ENCODE measurements around the gene KCNE4. TPM values are rescaled to one million over a fixed set of nuclear protein-coding genes. Genes with fewer than 3 reads are reported as not detected.

The KCNE4 gene
- total RNA-seq, 1 experiment from 2014 or later = not detected

DNA sequence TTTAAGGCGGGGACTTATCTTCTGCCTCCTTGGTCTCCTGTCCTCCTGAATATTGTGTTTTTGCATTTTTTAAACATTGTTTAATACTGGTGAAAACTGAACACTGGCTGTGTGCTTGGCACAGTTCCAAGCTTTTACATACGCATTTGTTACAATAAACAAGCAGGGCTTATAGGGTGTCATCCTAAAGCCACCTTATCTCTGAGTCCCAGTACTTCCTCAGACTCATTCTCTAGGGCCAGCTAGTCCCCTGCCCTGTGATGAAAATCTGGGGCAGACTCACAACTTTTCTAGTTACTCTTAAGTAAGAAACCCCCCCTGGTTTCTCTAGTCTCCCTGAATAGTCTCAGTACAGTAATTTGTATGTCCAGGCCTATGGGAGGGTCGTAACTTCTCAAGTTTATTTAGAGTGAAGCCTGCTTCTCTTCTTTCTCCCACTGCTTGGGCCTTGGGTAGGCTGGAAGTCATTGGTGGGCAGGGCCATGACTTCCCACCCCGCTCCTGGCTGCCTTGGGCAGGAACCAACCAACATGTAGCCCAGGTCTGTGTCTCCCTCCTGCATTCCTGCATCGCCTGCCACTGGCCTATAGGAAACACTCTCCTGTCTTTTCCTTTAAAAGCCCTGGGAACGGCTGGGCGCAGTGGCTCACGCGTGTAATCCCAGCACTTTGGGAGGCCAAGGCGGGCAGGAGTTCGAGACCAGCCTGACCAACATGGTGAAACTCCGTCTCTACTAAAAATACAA lies 7.7 kb upstream of the KCNE4 start:
- H3K27me3 Mint-ChIP-seq (ENCODE audit: unreplicated experiment) = no peaks in the 10 kb centered on the region
- H3K4me1 Mint-ChIP-seq (ENCODE audit: low read depth, unreplicated experiment) = peaks cover 39% of the 10 kb centered on the region
- CTCF ChIA-PET = no interaction called here
- no peak overlapping the region for H3K27ac Mint-ChIP-seq (ENCODE audit: unreplicated experiment)
- peaks cover 2% of the 10 kb centered on the region for H3K9me3 Mint-ChIP-seq (ENCODE audit: low read depth, unreplicated experiment)
- DNase-seq = no peak
- intact Hi-C loops (cut with micrococcal nuclease; ENCODE audit: unreplicated experiment) = loop anchor here (5.0 kb wide), 1 partner anchor 67 kb away; no protein-coding TSS in a partner anchor
- TF ChIP-seq, protein P1, sequence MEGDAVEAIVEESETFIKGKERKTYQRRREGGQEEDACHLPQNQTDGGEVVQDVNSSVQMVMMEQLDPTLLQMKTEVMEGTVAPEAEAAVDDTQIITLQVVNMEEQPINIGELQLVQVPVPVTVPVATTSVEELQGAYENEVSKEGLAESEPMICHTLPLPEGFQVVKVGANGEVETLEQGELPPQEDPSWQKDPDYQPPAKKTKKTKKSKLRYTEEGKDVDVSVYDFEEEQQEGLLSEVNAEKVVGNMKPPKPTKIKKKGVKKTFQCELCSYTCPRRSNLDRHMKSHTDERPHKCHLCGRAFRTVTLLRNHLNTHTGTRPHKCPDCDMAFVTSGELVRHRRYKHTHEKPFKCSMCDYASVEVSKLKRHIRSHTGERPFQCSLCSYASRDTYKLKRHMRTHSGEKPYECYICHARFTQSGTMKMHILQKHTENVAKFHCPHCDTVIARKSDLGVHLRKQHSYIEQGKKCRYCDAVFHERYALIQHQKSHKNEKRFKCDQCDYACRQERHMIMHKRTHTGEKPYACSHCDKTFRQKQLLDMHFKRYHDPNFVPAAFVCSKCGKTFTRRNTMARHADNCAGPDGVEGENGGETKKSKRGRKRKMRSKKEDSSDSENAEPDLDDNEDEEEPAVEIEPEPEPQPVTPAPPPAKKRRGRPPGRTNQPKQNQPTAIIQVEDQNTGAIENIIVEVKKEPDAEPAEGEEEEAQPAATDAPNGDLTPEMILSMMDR (IDR thresholded peaks at IDR 0.05; ENCODE audit: unreplicated experiment) = no peak
- no peaks in the 10 kb centered on the region for H3K36me3 Mint-ChIP-seq (ENCODE audit: insufficient read depth, unreplicated experiment)
- no peak overlapping the region for H3K4me3 Mint-ChIP-seq (ENCODE audit: low read depth, unreplicated experiment)
- BruUV-seq (replicated peaks) = no TSS peak

DNA sequence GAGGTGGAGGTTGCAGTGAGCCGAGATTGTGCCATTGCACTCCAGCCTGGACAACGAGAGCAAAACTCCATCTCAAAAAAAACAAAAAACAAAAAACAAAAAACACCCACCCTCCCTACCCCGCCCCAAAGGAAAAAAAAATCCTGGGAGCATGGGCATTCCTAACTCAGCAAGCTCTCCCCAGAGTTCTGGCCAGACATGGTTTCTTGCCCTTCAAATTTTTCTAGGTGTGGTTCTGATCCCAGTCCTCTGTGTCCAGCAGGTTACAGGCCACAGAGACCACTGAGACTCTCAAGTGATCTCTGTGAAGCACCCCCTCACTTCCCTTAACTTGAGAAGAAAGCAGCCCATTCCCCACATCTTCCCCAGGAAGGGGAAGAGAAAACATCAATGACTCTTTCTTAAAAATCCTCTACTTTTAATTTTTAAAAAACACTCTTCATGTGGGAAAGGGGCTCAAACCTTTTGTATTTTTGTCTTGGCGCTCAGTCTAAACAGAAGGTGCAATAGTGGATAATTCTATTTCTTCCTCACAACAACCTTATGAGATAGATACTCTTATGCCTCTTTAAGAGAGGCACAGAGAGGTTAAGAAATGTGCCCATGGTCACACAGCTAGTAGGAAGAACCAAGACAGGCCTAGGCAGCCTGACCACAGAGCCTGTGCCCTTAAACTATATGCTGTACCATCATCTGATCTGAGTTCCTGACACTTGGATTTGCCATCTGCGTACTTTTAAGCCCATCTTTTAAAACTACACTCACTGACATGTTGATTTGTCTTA lies 6.9 kb upstream of the KCNE4 start:
- Mint-ChIP-seq H3K9me3 (ENCODE audit: low read depth, unreplicated experiment) (peaks cover 2% of the 10 kb centered on the region), H3K27me3 (ENCODE audit: unreplicated experiment) (no peaks in the 10 kb centered on the region), H3K36me3 (ENCODE audit: insufficient read depth, unreplicated experiment) (no peaks in the 10 kb centered on the region), H3K4me1 (ENCODE audit: low read depth, unreplicated experiment) (peaks cover 39% of the 10 kb centered on the region), H3K4me3 (ENCODE audit: low read depth, unreplicated experiment) (no peak overlapping the region), H3K27ac (ENCODE audit: unreplicated experiment) (no peak overlapping the region)
- TF ChIP-seq, protein P1 (IDR thresholded peaks at IDR 0.05; ENCODE audit: unreplicated experiment) = no peak
- intact Hi-C loops (cut with micrococcal nuclease; ENCODE audit: unreplicated experiment) = loop anchor here (5.0 kb wide), 1 partner anchor 68 kb away; no protein-coding TSS in a partner anchor
- CTCF ChIA-PET = no interaction called here
- DNase-seq = no peak
- BruUV-seq (replicated peaks) = no TSS peak

DNA sequence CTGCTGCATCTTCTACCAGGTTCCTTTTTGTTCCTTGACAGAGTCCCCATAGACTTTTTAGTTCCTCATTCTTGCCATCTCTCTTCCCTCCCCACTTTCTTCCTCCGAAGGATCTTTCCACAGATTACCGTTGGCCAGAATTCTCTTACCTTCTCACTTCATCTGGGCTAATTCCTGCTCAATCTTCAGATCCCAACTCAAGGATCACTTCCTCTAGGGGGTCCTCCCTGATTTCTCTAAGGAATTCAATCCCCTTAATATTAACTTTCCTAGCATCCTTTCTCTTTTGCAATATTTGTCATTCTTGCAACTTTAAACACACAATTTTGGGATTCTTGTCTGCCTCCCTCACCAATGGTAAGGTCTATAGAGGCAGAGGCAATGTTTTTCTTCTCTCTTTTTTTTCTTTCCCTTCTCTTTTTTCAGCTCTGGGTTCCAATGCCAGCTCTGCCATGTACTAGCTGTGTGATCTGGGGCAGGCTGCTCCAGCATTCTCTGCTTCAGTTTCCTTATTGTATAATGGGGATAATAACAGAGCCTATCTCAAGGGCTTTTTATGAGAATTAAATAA lies 5.4 kb upstream of the KCNE4 start:
- Mint-ChIP-seq H3K4me1 (ENCODE audit: low read depth, unreplicated experiment) (peaks cover 28% of the 10 kb centered on the region), H3K36me3 (ENCODE audit: insufficient read depth, unreplicated experiment) (no peaks in the 10 kb centered on the region), H3K27ac (ENCODE audit: unreplicated experiment) (no peak overlapping the region), H3K4me3 (ENCODE audit: low read depth, unreplicated experiment) (no peak overlapping the region), H3K27me3 (ENCODE audit: unreplicated experiment) (peaks cover 3% of the 10 kb centered on the region), H3K9me3 (ENCODE audit: low read depth, unreplicated experiment) (no peaks in the 10 kb centered on the region)
- TF ChIP-seq, protein P1 (IDR thresholded peaks at IDR 0.05; ENCODE audit: unreplicated experiment) = no peak
- DNase-seq = no peak
- no TSS peak for BruUV-seq (replicated peaks)
- CTCF ChIA-PET = no interaction called here
- intact Hi-C loops (cut with micrococcal nuclease; ENCODE audit: unreplicated experiment) = no loop called here

DNA sequence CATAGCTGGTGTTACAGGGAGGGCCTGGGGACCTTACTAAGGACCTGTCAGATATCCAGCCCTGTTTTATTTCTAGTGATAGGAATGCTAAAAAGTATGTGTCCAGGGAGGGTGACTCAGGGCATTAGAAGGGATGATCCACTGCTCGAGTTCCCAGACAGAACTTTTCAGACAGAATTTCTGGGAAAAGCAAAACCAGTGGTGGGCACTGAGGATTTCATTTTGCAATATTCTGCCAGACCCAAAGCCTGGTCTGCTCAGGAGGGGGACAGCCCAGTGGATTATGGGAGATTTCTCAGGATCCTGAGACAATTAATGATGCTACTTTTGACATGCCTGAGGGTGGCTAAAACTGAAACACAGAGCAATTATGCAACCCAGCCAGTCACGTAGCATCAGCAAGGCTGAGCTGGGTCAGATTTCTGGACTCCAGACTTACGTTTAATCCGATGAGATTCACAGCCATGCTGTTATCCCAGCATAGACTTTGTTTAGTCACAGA lies 4.7 kb upstream of the KCNE4 start:
- no TSS peak for BruUV-seq (replicated peaks)
- no peaks in the 10 kb centered on the region for H3K9me3 Mint-ChIP-seq (ENCODE audit: low read depth, unreplicated experiment)
- CTCF ChIA-PET = no interaction called here
- H3K4me3 Mint-ChIP-seq (ENCODE audit: low read depth, unreplicated experiment) = no peak overlapping the region
- no peaks in the 10 kb centered on the region for H3K36me3 Mint-ChIP-seq (ENCODE audit: insufficient read depth, unreplicated experiment)
- H3K27ac Mint-ChIP-seq (ENCODE audit: unreplicated experiment) = no peak overlapping the region
- peaks cover 10% of the 10 kb centered on the region for H3K27me3 Mint-ChIP-seq (ENCODE audit: unreplicated experiment)
- TF ChIP-seq, protein P1 (IDR thresholded peaks at IDR 0.05; ENCODE audit: unreplicated experiment) = no peak
- intact Hi-C loops (cut with micrococcal nuclease; ENCODE audit: unreplicated experiment) = no loop called here
- H3K4me1 Mint-ChIP-seq (ENCODE audit: low read depth, unreplicated experiment) = peaks cover 27% of the 10 kb centered on the region
- DNase-seq = no peak

All from Calu3 (cell line).